HCT116 (cell line): Measurements from ENCODE around the gene OR2T1. TPM values are rescaled to one million over a fixed set of nuclear protein-coding genes. Genes with fewer than 3 reads are reported as not detected.

Experiments
- ATAC-seq: fragments of 200-7000 bp; cut with Tn5 transposase; 2 replicates; pipeline ENCODE4 v1.9.1; 2020; ENCODE audit warnings: mild to moderate bottlenecking, moderate library complexity
- Bru-seq: library from RNA; stranded (reverse); fragments of 400-500 nt; gene quantifications from one replicate; lab custom pipeline; 2021; lab: Mats Ljungman, UMichigan
- BruChase-seq, 2 experiments: library from RNA; stranded (reverse); fragments of 400-500 nt; gene quantifications; one replicate each; lab custom pipeline; 2021; lab: Mats Ljungman, UMichigan
- BruUV-seq: library from RNA; stranded (reverse); fragments of 400-500 nt; replicated peaks from 2 replicates; lab custom pipeline; 2021; lab: Mats Ljungman, UMichigan
- CTCF ChIA-PET: fragments of 300-600 bp; sonication (Branson Sonifier 250); formaldehyde crosslinking; loops from one replicate; lab custom pipeline; 2021; ENCODE audit warnings: antibody characterized with exemption; lab: Charles Lee
- POLR2A ChIA-PET: fragments of 300-600, 350-600 bp; sonication (Branson Sonifier 250); formaldehyde crosslinking; loops from one replicate; lab custom pipeline; 2021; ENCODE audit warnings: antibody characterized with exemption; lab: Charles Lee
- RAD21 ChIA-PET, 2 experiments: fragments of 300-600 bp; sonication (Branson Sonifier 250); formaldehyde crosslinking; loops; one replicate each; lab custom pipeline; 2023; ENCODE audit warnings: low total read pairs in 2 of 2; ENCODE audit not compliant: uncharacterized antibody in 2 of 2, unreplicated experiment in 2 of 2, low non-redundant PET in 1 of 2; lab: Charles Lee
- DNase-seq: peaks from one replicate; pipeline ENCODE4 v3.0.0-alpha.2; 2010; ENCODE audit warnings: low read depth, low spot score
- H2AFZ ChIP-seq: fragments of 200-600 bp; shearing (Covaris generic), sonication (generic); 2 replicates; pipeline ENCODE4 v1.6.1; 2017; ENCODE audit warnings: low read depth, mixed run types, mixed read lengths, antibody characterized with exemption, low read length; ENCODE audit not compliant: poor library complexity, severe bottlenecking
- H3K27ac ChIP-seq: 2 replicates; pipeline ENCODE4 v1.5.1; 2012; ENCODE audit warnings: low read depth, low read length
- H3K27me3 ChIP-seq: fragments of 200-600 bp; sonication (generic); 2 replicates; pipeline ENCODE4 v1.6.1; 2016; ENCODE audit warnings: mixed run types, low read length, mixed read lengths; ENCODE audit not compliant: insufficient read depth
- H3K36me3 ChIP-seq, 2 experiments: fragments of 200-500 bp in 1 of 2; fragments of 200-600 bp in 1 of 2; sonication (Bioruptor generic) in 1 of 2; sonication (generic) in 1 of 2; 2 replicates each; pipeline versions ENCODE4 v1.5.1 to v1.6.1; 2014 to 2016; ENCODE audit warnings: low read length in 2 of 2, inconsistent platforms in 1 of 2, mixed read lengths in 1 of 2, mixed run types in 1 of 2; ENCODE audit not compliant: insufficient read depth in 2 of 2, control insufficient read depth in 1 of 2
- H3K4me1 ChIP-seq, 2 experiments: fragments of 200-600 bp in 1 of 2; sonication (generic) in 1 of 2; 2 replicates each; pipeline versions ENCODE4 v1.5.1 to v1.6.1; 2012 to 2017; ENCODE audit warnings: low read length in 2 of 2, inconsistent platforms in 1 of 2, mild to moderate bottlenecking in 1 of 2, mixed read lengths in 1 of 2, mixed run types in 1 of 2, moderate library complexity in 1 of 2; ENCODE audit not compliant: insufficient read depth in 2 of 2, control insufficient read depth in 1 of 2
- H3K4me2 ChIP-seq: fragments of 200-600 bp; sonication (generic); 2 replicates; pipeline ENCODE4 v1.6.1; 2017; ENCODE audit warnings: mixed run types, low read length, mixed read lengths
- H3K4me3 ChIP-seq, 2 experiments: fragments of 200-600 bp in 1 of 2; sonication (generic) in 1 of 2; replicated peaks in 1 of 2; 2 replicates each; pipeline ENCODE4 v1.5.1; 2011 to 2016; ENCODE audit warnings: low read length in 2 of 2, control low read depth in 1 of 2, low read depth in 1 of 2, mild to moderate bottlenecking in 1 of 2, mixed read lengths in 1 of 2, mixed run types in 1 of 2
- H3K79me2 ChIP-seq: fragments of 200-600 bp; sonication (generic); 2 replicates; pipeline ENCODE4 v1.6.1; 2017; ENCODE audit warnings: mild to moderate bottlenecking, mixed run types, low read length, moderate library complexity, mixed read lengths; ENCODE audit not compliant: insufficient read depth
- H3K9ac ChIP-seq: fragments of 200-600 bp; sonication (generic); 2 replicates; pipeline ENCODE4 v1.6.1; 2016; ENCODE audit warnings: low read length, mixed read lengths
- H3K9me2 ChIP-seq: fragments of 200-600 bp; sonication (generic), shearing (Covaris generic); 2 replicates; pipeline ENCODE4 v1.6.1; 2017; ENCODE audit warnings: mixed run types, mild to moderate bottlenecking, moderate library complexity; ENCODE audit not compliant: insufficient read depth
- H3K9me3 ChIP-seq, 2 experiments: fragments of 200-500 bp in 1 of 2; fragments of 200-600 bp in 1 of 2; sonication (Bioruptor generic) in 1 of 2; sonication (generic) in 1 of 2; 2 replicates each; pipeline ENCODE4 v1.6.1; 2014 to 2017; ENCODE audit warnings: low read length in 2 of 2, mixed read lengths in 2 of 2, inconsistent platforms in 1 of 2, low read depth in 1 of 2, mild to moderate bottlenecking in 1 of 2, mixed run types in 1 of 2, moderate library complexity in 1 of 2; ENCODE audit not compliant: control insufficient read depth in 1 of 2, insufficient read depth in 1 of 2
- H4K20me1 ChIP-seq: fragments of 200-600 bp; sonication (generic), shearing (Covaris generic); 2 replicates; pipeline ENCODE4 v1.6.1; 2017; ENCODE audit warnings: mixed run types, mild to moderate bottlenecking, moderate library complexity; ENCODE audit not compliant: insufficient read depth
- ATF3 ChIP-seq: IDR thresholded peaks from 2 replicates; pipeline ENCODE4 v1.6.1; 2012
- CEBPB ChIP-seq: IDR thresholded peaks from 2 replicates; pipeline ENCODE4 v1.6.1; 2012; ENCODE audit warnings: low read depth
- ELF1 ChIP-seq: IDR thresholded peaks from 2 replicates; pipeline ENCODE4 v1.6.1; 2012; ENCODE audit warnings: low read depth, borderline replicate concordance
- EZH2 ChIP-seq: fragments of 200-600 bp; sonication (generic); IDR thresholded peaks from 2 replicates; pipeline ENCODE4 v1.6.1; 2017; ENCODE audit warnings: antibody characterized with exemption, mixed run types
- EZH2phosphoT487 ChIP-seq: fragments of 200-600 bp; IDR thresholded peaks from 2 replicates; pipeline ENCODE4 v1.6.1; 2018; ENCODE audit warnings: antibody characterized with exemption, borderline replicate concordance
- FOSL1 ChIP-seq: IDR thresholded peaks from 2 replicates; pipeline ENCODE4 v1.6.1; 2012; ENCODE audit warnings: low read depth
- JUND ChIP-seq: IDR thresholded peaks from 2 replicates; pipeline ENCODE4 v1.6.1; 2012
- POLR2A ChIP-seq: IDR thresholded peaks from 2 replicates; pipeline ENCODE4 v1.7.0; 2011; ENCODE audit warnings: borderline replicate concordance; ENCODE audit not compliant: insufficient read depth, insufficient read length; ENCODE audit errors: extremely low read depth
- POLR2AphosphoS5 ChIP-seq: IDR thresholded peaks from 2 replicates; pipeline ENCODE4 v1.6.1; 2011; ENCODE audit warnings: mild to moderate bottlenecking, low read depth, low read length, moderate library complexity
- SIN3A ChIP-seq: IDR thresholded peaks from 2 replicates; pipeline ENCODE4 v1.6.1; 2012; ENCODE audit warnings: low read depth
- SRF ChIP-seq: IDR thresholded peaks from 2 replicates; pipeline ENCODE4 v1.6.1; 2012; ENCODE audit warnings: low read depth
- TCF7L2 ChIP-seq: IDR thresholded peaks from 2 replicates; pipeline ENCODE4 v1.7.0; 2011; ENCODE audit warnings: borderline replicate concordance, inconsistent platforms; ENCODE audit not compliant: insufficient read depth, insufficient read length; ENCODE audit errors: extremely low read depth
- YY1 ChIP-seq: IDR thresholded peaks from 2 replicates; pipeline ENCODE4 v1.6.1; 2011; ENCODE audit warnings: low read length, low read depth, moderate library complexity, mild to moderate bottlenecking; ENCODE audit not compliant: insufficient replicate concordance; ENCODE audit errors: extremely low read depth
- ZBTB33 ChIP-seq: IDR thresholded peaks from 2 replicates; pipeline ENCODE4 v1.6.1; 2011; ENCODE audit warnings: mild to moderate bottlenecking, low read length, moderate library complexity; ENCODE audit not compliant: insufficient replicate concordance; ENCODE audit errors: extremely low read depth
- ZFX ChIP-seq: fragments of 450-650 bp; IDR thresholded peaks from 2 replicates; pipeline ENCODE4 v1.6.1; 2017
- intact Hi-C: fragments of 100-400 bp; cut with micrococcal nuclease; formaldehyde crosslinking; loops from 2 replicates; pipeline ENCODE4 v1.10.0; 2022
- long read RNA-seq: library from polyadenylated mRNA; unstranded; transcript quantifications from one replicate; pipeline ENCODE4 v2.0.0, GENCODE V29; 2021; ENCODE audit not compliant: unreplicated experiment
- polyA plus RNA-seq: library from polyadenylated mRNA; unstranded; fragments of >200 nt; gene quantifications from 2 replicates; pipeline ENCODE4 v1.2.1, GENCODE V29; 2012; ENCODE audit warnings: missing spikeins
- total RNA-seq: library from RNA; stranded (reverse); gene quantifications from one replicate; pipeline ENCODE4 v1.2.1, GENCODE V29; 2021; ENCODE audit not compliant: unreplicated experiment
- TF ChIP-seq, protein P1 (sequence below), 3 experiments: fragments of 200-600 bp in 1 of 3; sonication (generic) in 1 of 3; IDR thresholded peaks in 2 of 3; conservative IDR thresholded peaks in 1 of 3; 2 replicates each; pipeline ENCODE4 v1.5.1; 2012 to 2017; ENCODE audit warnings: low read depth in 2 of 3, low read length in 2 of 3, antibody characterized with exemption in 1 of 3, borderline replicate concordance in 1 of 3, control low read depth in 1 of 3, mild to moderate bottlenecking in 1 of 3, mixed read lengths in 1 of 3, mixed run types in 1 of 3, moderate library complexity in 1 of 3; ENCODE audit not compliant: insufficient read depth in 1 of 3
- TF ChIP-seq, protein P2 (sequence below): IDR thresholded peaks from 2 replicates; pipeline ENCODE4 v1.6.1; 2012; ENCODE audit warnings: low read depth

The OR2T1 gene, protein sequence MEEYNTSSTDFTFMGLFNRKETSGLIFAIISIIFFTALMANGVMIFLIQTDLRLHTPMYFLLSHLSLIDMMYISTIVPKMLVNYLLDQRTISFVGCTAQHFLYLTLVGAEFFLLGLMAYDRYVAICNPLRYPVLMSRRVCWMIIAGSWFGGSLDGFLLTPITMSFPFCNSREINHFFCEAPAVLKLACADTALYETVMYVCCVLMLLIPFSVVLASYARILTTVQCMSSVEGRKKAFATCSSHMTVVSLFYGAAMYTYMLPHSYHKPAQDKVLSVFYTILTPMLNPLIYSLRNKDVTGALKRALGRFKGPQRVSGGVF
- total RNA-seq (not detected), Bru-seq, nascent RNA (not detected), BruChase-seq, experiment 1, labeled RNA remaining after a 6-hour chase (not detected), BruChase-seq, experiment 2, labeled RNA remaining after a 2-hour chase (not detected)
- polyA plus RNA-seq, result not detected in 2 replicates
- long read RNA-seq, result 0 reads

- ChIA-PET POLR2A (no interaction called here), RAD21 (no interaction called here), CTCF (no interaction called here)
- intact Hi-C loops, result no loop called here
- TF ChIP-seq SIN3A (no peak), ELF1 (no peak), ZFX (no peak), ZBTB33 (no peak), EZH2 (no peak), POLR2AphosphoS5 (no peak), CEBPB (no peak), YY1 (no peak), EZH2phosphoT487 (no peak), ATF3 (no peak), SRF (no peak), JUND (no peak), FOSL1 (no peak), POLR2A (no peak), TCF7L2 (no peak)
- TF ChIP-seq, protein P1, sequence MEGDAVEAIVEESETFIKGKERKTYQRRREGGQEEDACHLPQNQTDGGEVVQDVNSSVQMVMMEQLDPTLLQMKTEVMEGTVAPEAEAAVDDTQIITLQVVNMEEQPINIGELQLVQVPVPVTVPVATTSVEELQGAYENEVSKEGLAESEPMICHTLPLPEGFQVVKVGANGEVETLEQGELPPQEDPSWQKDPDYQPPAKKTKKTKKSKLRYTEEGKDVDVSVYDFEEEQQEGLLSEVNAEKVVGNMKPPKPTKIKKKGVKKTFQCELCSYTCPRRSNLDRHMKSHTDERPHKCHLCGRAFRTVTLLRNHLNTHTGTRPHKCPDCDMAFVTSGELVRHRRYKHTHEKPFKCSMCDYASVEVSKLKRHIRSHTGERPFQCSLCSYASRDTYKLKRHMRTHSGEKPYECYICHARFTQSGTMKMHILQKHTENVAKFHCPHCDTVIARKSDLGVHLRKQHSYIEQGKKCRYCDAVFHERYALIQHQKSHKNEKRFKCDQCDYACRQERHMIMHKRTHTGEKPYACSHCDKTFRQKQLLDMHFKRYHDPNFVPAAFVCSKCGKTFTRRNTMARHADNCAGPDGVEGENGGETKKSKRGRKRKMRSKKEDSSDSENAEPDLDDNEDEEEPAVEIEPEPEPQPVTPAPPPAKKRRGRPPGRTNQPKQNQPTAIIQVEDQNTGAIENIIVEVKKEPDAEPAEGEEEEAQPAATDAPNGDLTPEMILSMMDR (IDR thresholded peaks at IDR 0.05 in 2 of 3, conservative IDR thresholded peaks at IDR 0.05 in 1 of 3; ENCODE audit: borderline replicate concordance in 1 of 3, insufficient read depth in 1 of 3, low read depth in 2 of 3, low read length in 2 of 3), result no peak
- TF ChIP-seq, protein P2, sequence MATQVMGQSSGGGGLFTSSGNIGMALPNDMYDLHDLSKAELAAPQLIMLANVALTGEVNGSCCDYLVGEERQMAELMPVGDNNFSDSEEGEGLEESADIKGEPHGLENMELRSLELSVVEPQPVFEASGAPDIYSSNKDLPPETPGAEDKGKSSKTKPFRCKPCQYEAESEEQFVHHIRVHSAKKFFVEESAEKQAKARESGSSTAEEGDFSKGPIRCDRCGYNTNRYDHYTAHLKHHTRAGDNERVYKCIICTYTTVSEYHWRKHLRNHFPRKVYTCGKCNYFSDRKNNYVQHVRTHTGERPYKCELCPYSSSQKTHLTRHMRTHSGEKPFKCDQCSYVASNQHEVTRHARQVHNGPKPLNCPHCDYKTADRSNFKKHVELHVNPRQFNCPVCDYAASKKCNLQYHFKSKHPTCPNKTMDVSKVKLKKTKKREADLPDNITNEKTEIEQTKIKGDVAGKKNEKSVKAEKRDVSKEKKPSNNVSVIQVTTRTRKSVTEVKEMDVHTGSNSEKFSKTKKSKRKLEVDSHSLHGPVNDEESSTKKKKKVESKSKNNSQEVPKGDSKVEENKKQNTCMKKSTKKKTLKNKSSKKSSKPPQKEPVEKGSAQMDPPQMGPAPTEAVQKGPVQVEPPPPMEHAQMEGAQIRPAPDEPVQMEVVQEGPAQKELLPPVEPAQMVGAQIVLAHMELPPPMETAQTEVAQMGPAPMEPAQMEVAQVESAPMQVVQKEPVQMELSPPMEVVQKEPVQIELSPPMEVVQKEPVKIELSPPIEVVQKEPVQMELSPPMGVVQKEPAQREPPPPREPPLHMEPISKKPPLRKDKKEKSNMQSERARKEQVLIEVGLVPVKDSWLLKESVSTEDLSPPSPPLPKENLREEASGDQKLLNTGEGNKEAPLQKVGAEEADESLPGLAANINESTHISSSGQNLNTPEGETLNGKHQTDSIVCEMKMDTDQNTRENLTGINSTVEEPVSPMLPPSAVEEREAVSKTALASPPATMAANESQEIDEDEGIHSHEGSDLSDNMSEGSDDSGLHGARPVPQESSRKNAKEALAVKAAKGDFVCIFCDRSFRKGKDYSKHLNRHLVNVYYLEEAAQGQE, result no peak
- no TSS peak for BruUV-seq
- Histone ChIP-seq H3K36me3 (no peaks in the 10 kb centered on the region), H3K9me2 (no peaks in the 10 kb centered on the region), H3K27me3 (no peaks in the 10 kb centered on the region), H3K4me3 (no peak within 1 kb of the TSS), H3K79me2 (no peaks in the 10 kb centered on the region), H2AFZ (no peak within 1 kb of the TSS), H3K4me1 (no peaks in the 10 kb centered on the region), H3K9me3 (peaks cover 15 to 16% of the 10 kb centered on the region in 2 experiments; a peak in 2 of 4 replicates), H4K20me1 (no peaks in the 10 kb centered on the region), H3K27ac (no peak within 1 kb of the TSS), H3K9ac (no peak within 1 kb of the TSS), H3K4me2 (no peak within 1 kb of the TSS)
- ATAC-seq (no peak), DNase-seq (no peak)
Observed at GRCh38 chr1:248402748-248403147, at the start of gene OR2T1. Gene OR2T1 (plus strand): TSS chr1:248403048. CDS start chr1:248406148, 3,100 bp downstream.
